GM18526 (cell line): ENCODE data around the gene SCD5.

Experiments
- POLR2A ChIP-seq: IDR thresholded peaks from 3 replicates; pipeline ENCODE4 v1.6.1; 2011; ENCODE audit not compliant: insufficient read length; ENCODE audit errors: extremely low read depth

The SCD5 gene

DNA sequence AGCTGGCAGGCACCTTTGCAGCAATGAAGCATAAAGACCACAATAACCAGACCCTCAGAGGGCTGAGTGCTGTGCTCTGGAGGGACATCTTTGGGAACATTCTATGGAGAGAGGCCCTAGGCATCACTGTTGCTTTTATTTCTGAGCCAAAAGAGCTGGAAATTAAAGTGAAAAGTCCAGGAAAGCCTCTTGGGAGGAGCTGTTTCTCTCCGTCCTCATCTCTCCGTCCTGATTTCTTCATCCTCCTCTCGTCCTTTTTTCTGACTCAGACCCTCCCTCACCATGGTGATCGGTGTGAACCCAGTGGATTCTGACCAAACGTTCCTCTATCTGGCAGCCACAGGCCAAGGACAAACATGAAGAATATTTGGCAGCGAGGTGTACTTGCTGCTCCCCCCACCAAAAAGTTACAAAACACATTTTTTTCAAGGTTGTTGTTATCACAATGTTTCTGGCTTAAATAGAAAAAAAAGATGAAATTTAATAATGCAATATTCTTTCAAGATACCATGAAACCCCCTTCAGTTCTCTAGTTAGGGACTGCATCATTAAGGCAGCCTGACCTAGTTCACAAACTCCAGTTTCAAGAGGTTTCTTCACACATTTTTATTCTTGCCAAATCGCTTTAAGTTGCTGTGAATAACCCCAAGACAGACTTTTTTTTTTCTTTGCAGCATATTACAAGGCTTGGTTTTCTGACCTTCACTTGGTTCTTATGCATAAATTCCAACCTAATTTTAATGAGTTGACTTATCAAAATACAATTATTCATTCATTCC lies 80.2 kb downstream of the SCD5 start:
- no peak for TF ChIP-seq POLR2A

DNA sequence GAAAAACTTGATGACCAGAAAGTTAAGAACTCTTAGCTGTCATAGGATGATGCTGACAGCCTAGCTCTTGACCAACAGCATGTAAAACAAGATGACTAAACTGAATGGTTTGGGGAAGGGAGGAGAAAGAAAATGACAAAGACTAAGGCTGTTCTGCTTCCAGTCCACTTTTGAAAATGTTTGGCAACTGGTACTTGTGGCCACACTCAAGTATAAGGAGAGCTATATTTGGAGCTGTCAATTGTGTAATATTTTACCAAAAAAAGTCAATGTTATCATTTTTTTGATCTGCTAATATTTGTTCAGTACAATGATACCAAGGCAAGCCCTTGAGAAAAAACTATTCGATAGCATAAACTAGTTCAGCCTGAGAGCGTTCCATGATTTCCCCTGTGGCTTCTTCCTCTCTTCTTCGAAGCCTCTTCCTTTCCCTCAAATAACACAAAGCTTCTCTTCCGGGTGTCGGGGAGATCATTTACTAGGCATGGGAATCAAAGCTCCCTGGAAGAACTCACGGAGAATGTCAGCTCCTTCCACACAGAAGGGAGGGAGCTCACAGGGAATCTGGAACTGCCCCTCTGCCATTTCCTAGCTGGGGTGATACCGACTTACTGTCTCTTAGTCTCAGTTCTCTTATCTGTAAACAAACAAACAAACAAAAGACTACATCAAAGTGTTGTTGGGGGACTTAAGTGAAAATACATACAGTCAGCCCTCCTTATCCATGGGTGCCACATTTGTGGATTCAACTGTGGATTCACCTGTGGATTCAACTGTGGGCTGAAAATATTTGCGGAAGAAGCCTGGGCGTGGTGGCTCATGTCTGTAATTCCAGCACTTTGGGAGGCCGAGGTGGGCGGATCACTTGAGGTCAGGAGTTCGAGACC lies 82.6 kb downstream of the SCD5 start:
- TF ChIP-seq POLR2A = no peak

- TF ChIP-seq POLR2A = no peak
Observed at GRCh38 chr4:82713856-82714255, 84.7 kb downstream of the SCD5 start.

DNA sequence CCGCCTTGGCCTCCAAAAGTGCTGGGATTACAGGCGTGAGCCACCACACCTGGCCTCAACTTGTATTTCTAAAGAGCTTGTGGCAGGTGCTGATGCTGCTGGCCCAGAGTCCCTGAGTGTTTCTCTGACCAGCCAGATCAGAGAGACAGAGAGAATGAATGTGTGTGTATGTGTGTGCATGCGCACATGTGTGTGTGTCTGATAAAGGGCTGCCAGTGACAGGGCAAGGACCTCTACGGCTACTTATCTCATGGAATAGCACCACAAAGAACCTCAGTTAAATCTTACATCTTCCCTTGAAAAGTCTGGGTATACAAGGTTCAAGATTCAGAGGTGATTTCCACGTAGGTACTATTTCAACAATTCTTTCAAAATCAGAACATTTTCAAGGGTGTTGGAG lies 86.0 kb downstream of the SCD5 start:
- no peak for TF ChIP-seq POLR2A

DNA sequence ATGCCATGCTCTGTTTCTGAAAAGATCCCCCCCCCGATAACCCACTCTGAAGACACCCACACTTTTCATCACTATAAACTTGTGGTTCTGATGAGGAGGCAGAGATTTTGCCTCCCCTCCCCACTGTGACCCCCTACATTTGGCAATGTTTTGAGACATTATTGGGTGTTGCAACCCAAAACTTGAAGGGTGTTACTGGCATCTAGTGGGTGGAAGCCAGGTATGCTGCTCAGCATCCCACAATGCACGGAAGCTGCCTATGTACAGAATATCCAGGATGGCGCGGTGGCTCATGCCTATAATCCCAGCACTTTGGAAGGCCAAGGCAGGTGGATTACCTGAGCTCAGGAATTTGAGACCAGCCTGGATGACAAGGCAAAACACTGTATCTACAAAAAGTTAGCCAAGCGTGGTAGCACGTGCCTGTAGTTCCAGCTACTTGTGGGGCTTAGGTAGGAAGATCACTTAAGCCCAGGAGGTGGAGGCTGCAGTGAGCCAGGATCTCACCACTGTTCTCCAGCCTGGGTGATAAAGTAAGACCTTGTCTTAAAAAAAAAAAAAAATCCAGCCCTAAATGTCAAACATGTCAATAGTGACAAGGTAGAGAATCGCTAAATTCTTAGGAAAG lies 87.3 kb downstream of the SCD5 start:
- TF ChIP-seq POLR2A = no peak

DNA sequence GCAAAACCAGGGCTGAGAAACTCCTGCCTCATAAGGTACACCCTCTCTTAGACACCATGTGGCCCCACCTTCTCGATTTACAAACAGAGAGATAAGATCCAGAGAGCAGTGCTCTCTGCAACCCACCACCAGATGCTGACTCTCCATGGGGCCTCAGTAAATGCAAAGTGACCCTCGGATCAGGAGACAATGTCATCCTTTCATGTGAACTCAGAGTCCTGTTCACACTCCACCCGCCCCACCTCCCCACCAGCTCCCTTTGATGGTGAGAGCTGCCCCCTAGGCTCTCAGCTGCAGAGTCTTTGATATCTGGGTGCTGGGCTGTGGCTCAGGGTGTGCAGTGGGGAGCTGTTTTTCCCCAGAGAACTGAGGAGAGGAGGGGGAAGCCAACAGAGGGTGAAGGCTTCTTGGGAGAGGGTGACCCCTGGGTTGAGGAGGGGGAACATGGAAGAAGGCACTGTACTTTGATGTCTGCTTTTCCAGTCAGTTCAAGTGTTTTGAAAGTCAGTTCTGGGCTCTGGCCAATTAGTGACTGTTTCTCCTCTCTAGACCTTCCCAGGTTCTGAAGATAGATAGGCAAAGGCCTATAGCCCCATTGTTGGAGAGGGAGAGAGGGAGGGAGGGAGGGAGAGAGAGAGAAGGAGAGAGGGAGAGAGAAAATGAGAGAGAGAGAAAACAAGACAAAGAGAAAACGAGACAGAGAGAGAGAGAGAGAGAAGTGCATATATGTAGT lies 88.2 kb downstream of the SCD5 start:
- TF ChIP-seq POLR2A = no peak

DNA sequence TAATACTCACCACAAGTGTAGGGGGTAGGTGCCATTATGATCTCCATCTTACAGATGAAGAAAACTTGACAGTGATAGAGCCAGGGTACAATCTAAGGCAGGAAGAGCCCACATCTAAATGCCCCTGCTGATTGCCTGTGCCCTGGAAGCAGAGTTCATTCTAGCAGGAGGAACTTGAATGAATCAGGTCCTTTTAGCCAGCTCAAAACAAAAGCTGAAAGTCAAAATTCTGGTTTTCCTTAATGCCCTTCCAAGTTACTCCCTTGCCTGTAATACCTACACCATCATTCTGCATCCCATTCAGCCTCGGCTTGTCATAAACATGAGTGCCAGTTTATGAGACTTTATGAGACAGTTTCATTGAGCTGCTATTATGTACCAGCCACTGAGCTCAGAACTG lies 89.6 kb downstream of the SCD5 start:
- no peak for TF ChIP-seq POLR2A

DNA sequence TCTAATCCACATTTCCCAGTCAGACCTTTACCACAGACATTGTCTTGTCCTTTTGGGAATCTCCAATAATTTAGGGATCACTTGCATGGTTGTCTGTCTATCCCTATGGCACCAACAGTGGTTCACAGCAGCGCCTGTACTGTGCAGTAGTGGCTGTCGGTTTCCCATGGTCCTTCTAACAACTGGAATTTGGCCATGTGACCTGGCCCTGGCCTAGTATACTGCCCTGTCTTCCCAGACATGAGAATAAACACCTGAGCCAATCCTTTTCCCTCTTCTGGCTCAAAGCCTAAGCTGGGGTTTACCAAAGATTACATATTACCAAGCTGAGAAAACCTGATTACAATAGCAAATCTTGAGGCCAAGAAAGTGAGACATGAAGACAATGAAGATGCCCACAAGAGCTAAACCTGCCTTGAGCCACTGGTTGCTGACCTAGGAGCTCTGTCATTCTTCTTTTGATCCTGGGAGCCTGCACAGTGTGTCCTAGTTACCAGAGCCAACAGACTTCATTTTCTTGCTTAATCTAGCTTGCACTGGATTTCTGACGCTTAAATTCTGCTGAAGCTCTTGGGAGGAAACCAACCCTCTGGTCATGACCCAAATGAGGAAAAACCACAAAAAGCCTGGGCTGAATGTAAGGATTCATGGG lies 92.1 kb downstream of the SCD5 start:
- no peak for TF ChIP-seq POLR2A

DNA sequence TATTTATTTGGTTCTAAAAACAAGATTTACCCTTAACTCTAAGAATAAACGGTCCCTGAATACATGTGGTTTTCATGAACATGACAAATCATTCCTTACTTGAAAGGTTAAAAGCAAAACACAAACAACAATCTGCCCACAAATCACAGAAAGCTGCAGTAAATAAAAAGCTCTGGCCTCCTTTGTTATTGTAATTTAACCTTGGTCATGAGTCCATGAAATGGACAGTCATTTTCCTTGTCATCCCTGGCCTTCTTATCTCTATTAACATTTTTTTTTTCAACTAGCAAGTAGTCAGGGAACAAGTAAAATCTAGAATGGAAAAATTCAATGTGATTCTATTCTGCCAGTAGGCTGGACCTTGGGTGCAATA lies 92.7 kb downstream of the SCD5 start:
- no peak for TF ChIP-seq POLR2A

GRCh38 chr4:82705169-82705927 lies 93.2 kb downstream of the SCD5 start:
- TF ChIP-seq POLR2A = no peak

GRCh38 chr4:82704156-82704555 lies 94.4 kb downstream of the SCD5 start:
- TF ChIP-seq POLR2A = no peak

DNA sequence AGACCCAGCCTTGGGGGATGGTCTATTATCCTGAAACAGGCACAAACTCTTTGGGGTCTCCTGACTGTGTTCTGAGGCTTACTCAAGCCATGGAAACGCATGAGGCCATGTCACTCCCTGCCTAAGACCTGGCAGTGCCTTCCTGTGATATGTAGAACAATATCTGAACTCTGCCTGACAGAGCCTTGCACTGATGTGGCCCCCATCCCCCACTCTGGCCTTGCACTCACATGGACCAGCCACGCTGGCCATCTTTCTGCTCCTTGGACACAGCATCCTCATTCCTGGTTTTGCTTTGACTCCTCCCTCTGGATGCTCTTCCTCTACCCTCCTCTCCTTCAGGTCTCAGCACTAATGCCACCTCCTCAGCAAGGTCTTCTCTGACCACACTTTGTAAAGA lies 100.2 kb downstream of the SCD5 start:
- no peak for TF ChIP-seq POLR2A

DNA sequence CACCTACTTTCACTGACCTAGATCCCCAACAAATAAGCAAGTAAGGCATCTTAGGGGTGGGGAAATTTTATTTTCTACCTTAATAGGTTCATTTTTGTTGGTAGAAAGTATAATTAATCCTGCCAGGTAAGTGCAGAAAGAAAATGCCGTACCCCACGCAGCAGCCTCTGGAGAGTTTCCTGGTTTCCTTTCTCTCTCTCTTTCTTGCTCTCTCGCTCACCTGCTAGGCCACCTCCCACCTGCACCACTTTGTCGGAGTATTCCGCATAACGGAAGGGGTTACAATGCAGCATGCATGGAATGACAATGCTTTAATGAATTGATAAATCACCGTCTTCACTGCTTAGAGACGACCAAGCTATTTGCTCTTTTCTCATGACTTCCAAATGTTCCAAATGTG lies 101.0 kb downstream of the SCD5 start:
- TF ChIP-seq POLR2A = no peak
